ENCODE data around the gene APBA2.

Gene APBA2

DNA sequence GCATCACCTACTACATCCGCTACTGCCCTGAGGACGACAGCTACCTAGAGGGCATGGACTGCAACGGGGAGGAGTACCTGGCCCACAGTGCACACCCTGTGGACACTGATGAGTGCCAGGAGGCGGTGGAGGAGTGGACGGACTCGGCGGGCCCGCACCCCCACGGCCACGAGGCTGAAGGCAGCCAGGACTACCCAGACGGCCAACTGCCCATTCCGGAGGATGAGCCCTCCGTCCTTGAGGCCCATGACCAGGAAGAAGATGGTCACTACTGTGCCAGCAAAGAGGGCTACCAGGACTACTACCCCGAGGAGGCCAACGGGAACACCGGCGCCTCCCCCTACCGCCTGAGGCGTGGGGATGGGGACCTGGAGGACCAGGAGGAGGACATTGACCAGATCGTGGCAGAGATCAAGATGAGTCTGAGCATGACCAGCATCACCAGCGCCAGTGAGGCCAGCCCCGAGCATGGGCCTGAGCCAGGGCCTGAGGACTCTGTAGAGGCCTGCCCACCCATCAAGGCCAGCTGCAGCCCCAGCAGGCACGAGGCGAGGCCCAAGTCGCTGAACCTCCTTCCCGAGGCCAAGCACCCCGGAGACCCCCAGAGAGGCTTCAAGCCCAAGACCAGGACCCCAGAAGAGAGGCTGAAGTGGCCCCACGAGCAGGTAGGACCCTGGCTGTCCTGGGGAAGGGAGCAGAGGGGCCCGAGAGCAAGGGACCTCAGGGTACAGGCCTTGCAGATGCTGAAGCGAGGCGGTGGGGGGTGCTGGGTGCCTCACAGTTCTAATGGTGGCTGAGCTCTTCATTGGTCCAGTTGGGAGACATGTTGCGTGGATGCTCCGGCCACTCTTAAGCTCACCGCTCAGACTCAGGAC lies 168.6 kb downstream of the APBA2 start:
- DNase-seq (ENCODE audit: low read depth in 2 of 2, low spot score in 1 of 2) = no peak

DNA sequence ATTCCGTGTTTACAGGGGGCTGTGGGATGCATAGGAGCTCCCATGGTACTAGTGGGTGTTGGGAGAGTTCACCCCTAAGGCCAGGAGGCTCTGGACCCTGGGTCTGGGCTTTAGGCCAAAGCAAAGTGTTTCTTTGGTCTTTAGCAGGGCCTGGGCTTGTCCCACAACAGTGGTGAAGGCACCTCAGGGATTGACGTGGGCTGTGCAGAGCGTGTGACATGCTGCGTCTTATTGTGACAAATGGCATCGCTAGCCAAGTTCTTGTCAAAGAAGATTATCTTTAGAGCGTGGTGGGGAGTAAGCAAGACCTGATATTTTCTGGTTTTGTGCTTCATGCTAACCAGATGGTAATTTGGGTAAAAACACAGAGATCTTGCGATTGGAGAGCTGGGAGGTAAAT lies 170.1 kb downstream of the APBA2 start:
- DNase-seq (ENCODE audit: low read depth in 2 of 2, low spot score in 1 of 2) = no peak

DNA sequence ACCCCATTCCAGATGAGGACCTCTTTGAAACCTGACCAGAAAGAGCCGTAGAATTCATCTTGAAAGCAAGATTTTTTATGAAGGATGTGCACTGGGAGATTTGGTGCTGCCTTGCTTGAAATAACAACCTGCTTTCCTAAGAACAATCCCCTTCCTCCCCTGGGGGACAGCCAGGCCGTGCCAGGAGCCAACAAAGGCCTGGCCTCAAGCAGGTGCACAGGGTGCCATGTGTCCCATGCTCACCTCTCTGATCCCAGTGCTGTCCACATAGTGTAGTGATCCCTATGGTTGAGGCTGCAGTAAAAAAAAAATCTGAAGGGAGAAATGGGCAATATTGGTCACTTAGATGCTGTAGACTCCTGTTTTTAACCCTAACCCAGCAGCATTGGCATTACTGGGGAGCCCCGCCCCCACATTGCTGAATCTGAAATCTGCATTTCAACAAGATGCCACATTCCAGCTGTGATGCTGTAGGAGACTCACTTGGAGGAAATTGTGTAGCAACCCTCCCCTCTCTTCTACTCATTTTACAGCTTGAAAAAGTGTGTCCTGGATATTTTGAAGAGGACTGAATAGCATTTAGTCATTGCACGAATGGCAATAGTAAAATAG lies 171.2 kb downstream of the APBA2 start:
- DNase-seq (ENCODE audit: low read depth in 2 of 2, low spot score in 1 of 2) = no peak

DNA sequence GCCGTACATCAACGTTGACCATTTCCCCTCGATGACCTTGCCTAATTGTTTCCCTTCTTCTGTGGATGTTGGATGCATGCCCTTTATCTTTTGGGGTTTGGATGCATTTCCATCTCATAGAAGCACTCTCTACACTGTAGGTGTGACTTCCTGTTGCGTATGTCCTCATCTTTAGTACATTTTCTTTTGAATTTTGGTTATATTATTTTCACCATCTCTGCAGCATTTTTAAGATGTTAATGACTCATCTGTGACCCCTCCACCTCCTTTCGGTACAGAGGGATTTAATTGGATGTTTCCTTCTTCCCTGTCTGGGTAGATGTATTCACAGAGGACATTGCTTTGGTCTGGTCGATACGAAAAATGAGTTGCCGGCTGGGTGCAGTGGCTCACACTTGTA lies 172.1 kb downstream of the APBA2 start:
- DNase-seq (ENCODE audit: low read depth in 2 of 2, low spot score in 1 of 2) = no peak

DNA sequence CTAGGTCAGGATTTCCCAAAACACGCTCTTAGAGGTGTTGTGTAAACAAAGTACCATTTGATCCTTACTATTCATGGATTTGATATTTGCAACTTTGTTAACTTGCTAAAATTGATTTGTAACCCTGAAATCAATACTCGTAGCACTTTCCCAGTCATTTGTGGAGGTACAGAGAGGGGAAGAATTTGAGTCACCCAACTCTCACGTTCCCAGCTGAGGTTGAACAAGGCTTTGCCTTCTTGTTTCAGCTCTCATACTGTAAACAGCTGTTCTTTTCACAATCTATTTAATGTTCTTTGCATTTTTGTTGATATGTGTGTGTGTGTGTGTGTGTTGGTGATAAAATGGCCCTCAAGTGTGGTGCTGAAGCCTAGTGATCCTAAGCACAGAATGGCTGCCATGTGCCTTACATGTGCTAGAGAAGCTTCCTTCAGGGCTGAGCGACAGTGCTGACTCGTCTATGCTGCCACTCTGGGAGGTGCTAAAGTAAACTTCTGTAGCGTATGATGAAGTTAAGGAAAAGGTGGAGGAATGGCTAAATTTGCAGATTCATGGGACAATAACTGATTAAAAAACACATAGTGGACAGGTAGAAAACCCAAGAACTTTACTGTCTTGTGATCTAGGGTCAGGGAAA lies 173.2 kb downstream of the APBA2 start:
- DNase-seq (ENCODE audit: low read depth in 2 of 2, low spot score in 1 of 2) = no peak

DNA sequence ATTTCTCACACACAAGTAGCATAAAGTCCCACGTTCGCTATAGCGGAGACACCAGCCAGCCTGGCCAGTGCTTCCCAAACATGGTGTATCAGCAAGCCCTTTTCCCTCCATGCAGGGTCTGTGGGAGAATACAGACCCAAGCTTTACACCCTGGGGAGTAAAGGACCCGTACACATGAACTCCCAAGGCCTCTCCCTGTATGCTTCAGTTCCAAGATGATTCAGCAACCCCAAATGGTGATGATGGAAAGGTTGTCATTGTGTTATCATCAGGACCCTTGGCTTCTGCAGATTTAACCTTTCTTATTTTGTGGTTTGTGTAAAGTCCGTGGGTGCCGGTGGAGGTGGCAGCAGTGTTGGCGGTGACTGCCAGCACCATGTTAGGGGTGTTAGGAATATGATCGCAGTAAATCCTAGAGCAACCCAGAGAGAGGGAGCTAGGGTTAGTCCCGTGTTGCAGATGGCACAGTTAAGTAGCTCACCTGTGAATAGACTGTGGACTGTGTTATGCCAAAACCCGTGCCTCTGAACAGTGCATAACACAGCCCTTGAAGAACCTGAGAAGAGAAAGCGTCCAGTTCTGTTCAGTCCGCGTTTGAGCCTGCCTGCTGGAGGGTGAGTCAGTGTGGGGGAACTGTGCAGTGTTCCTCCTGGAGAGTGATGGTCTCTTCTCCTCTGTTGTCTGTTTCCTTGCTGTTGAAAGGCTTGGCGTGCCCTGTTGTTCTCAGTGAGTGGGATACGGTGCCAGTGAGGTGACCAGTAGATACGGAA lies 174.3 kb downstream of the APBA2 start:
- DNase-seq (ENCODE audit: low read depth in 2 of 2, low spot score in 1 of 2) = no peak

DNA sequence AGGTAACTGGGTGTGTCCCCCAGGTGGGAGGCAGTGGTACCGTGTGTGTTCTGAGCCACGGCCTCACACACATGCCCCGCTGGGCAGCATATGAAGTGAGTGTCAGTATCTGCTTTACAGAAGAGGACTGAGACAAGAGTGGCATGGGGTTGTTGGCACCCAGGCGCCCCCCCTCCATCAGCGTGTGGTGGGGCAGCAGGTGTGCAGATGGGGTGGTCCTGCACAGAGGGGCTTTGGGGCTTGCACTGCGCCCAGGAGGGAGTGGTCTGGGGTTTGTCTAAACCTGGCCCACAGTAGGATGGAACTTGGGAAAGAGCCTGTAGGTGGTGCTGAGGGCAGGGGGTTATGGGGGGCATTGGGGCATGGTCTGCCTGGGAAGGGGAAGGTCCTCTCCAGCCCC lies 176.0 kb downstream of the APBA2 start:
- no peak for DNase-seq (ENCODE audit: low read depth in 2 of 2, low spot score in 1 of 2)

DNA sequence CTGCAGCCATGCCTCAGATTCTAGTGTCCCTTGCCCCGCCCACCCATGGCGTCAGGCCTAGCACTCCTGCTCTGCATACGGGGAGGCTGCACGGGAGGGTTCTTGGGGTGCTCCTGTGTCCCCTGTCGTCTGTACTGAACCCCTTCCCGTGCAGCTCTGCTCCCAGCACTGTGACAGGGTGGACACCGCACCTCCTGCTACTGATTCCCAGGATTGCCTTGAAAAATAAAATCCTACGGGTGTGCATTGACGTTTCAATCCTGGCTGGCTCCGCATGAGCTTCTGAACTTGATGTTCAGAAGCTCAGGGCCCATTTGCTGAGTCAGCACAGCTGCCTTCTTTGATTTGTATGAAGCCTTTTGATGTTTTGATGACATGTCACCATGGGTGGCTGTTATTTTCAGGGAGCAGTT lies 176.4 kb downstream of the APBA2 start:
- DNase-seq (ENCODE audit: low read depth in 2 of 2, low spot score in 1 of 2) = no peak

DNA sequence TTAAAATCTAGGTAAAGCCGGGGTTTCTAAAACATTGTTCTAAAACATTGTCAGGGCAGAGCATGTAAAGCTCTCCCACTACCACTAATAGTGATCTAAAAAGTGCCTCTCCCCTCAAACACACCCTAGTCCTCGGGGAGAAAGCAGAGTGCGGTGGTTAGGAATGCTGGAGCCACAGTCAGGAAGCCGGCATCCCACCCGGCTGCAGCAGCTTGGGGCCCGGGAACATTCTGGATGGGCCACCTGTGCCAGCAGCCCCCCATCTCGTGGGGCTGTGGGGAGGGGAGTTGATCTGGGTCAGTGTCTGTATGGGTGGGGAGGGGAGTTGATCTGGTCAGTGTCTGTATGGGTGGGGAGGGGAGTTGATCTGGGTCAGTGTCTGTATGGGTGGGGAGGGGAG lies 176.9 kb downstream of the APBA2 start:
- no peak for DNase-seq (ENCODE audit: low read depth in 2 of 2, low spot score in 1 of 2)

DNA sequence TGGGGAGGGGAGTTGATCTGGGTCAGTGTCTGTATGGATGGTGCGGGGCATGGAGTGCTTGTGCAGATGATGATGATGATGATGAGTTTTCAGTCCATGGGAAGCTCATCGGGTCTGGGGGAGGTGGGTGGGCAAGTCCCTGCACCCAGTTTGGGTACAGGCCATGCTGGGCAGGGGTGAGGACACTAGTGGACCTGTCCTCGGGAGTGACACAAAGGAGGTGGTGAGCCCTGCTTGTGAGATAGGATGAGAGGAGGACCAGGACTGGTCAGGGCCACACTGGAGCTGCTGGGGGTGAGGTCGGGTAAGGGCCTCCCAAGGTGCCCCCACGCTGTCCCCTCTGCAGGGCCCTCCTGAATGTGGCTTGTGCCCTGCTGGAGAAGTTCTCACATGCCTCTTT lies 177.9 kb downstream of the APBA2 start:
- no peak for DNase-seq (ENCODE audit: low read depth in 2 of 2, low spot score in 1 of 2)

DNA sequence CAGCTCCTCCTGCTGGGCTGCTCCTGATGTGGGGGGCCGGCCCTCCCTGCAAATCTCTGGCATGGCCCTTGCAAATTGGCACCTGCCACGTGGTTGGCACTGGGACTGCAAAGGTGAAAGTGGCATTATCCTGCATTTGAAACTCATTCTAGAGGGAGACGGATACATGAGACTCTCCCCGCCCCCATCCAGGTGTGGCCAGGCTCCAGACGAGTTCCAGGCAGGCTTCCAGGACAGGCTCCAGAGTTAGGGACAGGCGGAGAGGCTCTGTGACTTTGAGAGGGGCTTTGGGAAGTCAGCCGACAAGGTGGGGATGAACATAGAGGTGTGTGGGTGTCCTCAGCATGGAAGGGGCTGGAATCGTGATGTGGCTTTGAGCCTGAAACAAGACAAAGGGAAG lies 178.5 kb downstream of the APBA2 start:
- DNase-seq (ENCODE audit: low read depth in 2 of 2, low spot score in 1 of 2) = no peak

DNA sequence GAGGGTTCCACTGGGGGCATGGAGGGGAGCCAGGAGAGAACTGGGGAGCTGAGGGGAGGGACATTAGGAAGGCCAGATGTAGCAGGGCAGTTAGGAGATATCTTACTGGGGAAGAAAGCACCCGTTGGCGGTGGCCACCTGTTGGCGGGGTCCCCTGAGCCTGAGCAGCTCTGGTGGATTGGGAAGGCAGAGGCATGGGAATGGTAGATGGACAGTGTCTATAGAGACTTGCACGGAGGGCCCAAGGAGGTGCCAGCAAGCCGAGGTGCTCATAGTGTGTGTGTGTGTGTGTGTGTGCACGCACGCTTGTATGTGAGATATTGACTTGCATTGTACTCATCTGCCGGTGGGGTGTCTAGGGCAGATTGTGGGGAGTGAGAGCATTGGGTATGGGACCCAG lies 179.0 kb downstream of the APBA2 start:
- DNase-seq (ENCODE audit: low read depth in 2 of 2, low spot score in 1 of 2) = no peak

DNA sequence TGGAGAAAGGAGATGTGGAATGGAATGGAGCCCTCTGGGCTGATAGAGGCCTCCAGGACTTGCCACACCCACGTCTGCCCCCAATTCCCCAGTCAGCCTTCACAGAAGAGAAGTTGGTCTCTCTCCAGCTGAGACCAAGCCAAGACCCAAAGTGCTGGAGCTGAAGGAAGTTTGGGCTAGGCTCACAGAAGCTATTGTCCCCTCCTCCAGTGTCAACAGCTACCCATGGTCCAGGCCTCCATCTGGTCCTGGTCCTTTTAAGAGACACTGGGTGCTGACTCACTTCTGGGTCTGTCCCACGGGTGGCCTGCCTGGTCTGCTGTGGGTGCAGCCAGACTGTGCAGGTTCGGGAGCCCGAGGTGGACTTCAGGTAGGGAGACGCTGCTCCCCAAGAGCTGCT lies 179.8 kb downstream of the APBA2 start:
- no peak for DNase-seq (ENCODE audit: low read depth in 2 of 2, low spot score in 1 of 2)

DNA sequence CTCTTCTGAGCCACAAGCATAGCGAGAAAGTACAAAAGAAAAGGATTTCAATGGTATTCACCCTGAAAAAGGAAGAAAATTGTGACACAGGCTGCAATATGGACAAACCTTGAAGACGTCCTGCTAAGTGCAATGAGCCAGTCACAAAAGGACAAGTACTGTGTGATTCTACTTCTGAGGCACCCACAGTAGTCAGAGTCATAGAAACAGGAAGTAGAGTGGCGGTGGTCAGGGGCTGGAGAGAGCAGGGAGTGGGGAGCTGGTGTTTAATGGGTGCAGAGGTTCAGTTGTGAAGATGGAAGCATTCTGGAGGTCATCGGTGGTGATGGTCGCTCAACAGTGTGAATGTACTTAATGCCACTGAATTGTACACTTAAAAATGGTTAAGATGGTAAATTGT lies 180.5 kb downstream of the APBA2 start:
- DNase-seq (ENCODE audit: low read depth in 2 of 2, low spot score in 1 of 2) = no peak

DNA sequence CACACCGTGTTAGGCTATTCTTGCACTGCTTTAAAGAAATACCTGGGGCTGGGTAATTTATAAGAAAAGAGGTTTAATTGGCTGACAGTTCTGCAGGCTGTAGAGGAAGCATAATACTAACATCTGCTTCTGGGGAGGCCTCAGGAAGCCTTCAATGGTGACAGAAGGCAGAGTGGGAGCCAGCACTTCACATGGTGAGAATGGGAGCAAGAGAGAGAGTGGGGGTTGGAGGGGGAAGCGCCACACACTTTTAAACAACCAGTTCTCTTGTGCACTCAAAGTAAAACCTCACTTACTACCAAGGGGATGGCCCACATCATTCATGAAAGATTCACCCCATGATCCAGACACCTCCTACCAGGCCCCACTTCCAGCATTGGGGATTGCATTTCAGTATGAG lies 181.1 kb downstream of the APBA2 start:
- no peak for DNase-seq (ENCODE audit: low read depth in 2 of 2, low spot score in 1 of 2)

DNA sequence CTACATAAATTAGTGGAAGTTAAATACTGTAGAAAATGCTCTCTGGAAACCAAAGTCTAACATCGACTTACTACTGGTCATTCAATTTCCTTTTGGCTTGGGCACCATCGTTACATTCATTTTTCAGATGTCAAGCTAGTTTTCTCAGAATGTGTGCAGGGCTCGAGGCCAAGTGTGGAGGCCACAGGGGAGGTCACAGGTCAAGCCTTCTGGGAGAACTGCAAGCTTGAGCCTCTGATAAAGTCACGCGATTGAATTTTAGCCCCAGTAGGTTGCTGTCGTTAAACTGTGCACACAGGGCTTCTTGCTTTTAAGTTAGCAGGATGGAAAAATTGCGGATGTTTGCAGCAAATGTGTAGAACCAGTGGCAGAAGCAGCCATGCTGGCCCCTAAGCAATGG lies 182.2 kb downstream of the APBA2 start:
- no peak for DNase-seq (ENCODE audit: low read depth in 2 of 2, low spot score in 1 of 2)

DNA sequence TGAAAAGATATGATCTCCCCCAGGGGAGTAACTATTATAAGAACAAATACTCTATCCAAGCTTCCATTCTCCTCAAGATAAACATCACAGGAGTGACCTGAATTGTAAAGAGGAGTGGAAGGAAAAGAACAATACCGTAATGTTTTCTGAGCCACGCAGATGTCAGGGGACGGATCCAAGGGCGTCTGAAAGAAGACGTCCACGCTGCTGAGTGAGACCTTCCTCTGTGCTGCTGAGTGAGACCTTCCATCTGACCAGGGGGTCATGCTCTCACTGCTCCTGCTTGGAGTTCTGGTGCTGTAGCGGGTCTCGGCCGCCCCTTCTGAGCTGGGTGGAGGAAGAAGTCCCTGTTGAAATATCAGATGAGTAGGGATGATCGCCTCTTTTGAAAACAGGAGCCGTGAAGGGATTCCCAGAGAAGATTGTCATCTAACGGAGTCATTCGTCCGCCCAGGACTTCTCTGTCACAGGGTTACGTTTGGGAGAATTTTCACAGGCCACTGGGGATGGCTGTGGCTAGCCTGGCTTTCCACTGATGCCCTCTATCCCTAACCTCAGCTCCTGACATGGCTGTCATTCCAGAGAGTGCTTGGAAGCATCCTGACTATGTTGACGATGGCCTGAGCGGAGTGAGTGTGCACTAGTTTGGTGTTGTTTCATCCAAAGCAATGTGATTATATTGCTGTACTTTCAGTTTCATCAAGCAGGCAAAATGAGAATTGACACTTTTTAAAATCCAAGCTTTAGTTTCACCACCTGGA lies 184.9 kb downstream of the APBA2 start:
- no peak for DNase-seq (ENCODE audit: low read depth in 2 of 2, low spot score in 1 of 2)

DNA sequence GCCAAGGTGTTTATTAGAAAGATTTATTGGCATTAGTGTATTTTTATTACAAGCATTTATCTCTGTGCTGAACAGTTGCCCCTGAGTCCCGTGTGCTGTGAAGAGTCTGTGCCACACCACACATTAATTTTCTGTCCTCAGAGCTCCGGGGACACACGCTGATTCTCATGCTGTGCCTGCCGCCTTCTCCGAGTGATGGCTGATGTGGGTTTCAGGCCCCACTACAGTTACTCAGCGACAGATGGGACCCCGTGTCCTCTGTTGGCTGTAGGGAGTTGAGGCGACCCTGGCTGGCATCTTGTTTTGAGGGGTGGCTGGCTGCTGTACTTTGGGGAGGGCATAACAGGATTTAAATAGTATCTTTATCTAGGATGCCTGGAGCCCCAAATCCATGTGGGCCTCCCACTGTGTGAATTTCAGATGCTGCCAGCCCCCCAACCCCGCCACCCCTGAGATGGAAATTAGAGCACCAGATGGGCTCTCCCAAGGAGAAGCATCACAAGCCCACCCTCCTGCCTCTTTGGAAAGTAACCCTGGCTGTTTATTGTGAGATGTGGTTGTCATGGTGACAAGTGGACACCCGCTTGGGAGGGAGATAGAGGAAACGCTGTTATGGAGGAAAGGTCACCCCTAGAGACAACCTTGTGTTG lies 185.6 kb downstream of the APBA2 start:
- no peak for DNase-seq (ENCODE audit: low read depth in 2 of 2, low spot score in 1 of 2)

DNA sequence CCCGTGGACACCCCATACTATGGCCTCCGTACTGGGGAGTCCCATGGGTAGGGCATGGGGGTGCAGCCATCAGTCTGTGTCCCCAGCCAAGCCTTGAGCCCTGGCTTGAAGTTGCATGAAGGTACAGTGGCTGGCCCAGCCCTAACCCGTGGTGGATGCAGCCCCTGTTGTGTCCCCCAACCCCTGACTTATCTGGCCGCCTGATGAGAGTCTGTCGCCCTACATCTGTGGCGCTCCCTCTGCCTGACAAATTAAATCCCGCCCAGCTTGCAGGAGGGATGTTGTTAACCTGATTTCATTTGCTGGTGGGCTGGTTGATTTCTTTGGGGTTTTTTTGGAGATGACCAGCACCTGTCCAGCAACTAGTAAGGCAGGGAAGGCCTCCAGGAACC lies 186.1 kb downstream of the APBA2 start:
- no peak for DNase-seq (ENCODE audit: low read depth in 2 of 2, low spot score in 1 of 2)

DNA sequence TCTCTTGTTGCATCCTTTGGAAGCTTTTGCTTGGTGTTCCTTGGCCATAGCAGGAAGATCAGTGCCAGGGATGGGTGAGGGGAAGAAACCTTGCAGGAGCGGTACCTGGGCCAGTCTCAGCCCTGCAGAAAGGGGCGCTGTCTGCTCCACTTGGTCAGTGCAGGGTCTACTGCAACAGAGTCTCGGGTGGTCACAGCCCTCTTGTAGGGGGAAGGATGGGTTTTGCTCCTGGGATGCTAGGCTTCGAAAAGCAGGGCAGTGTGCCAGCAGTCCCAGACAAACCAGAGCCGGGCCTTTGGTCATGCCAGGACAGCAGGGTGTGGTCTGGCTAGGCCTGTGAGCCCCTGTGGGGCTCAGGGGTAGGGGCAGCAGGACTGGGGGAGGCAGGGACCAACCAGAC lies 186.7 kb downstream of the APBA2 start:
- DNase-seq (ENCODE audit: low read depth in 2 of 2, low spot score in 1 of 2) = no peak
